Caco-2 (cell line): ENCODE measurements around the gene RASSF7. TPM values are rescaled to one million over a fixed set of nuclear protein-coding genes. Genes with fewer than 3 reads are reported as not detected.
"Not testable (repeated sequence)": the region's sequence is repeated elsewhere in the genome, so short reads cannot be mapped to it uniquely, and the experiment has no call there.

Experiments
- BruUV-seq: library from RNA; stranded (reverse); fragments of 400-500 nt; replicated peaks from 2 replicates; lab custom pipeline; 2021; lab: Mats Ljungman, UMichigan
- CTCF ChIA-PET: fragments of 300-600 bp; sonication (Branson Sonifier 250); formaldehyde crosslinking; loops from one replicate; lab custom pipeline; 2022; ENCODE audit warnings: antibody characterized with exemption; lab: Charles Lee
- POLR2A ChIA-PET: fragments of 300-600 bp; sonication (Branson Sonifier 250); formaldehyde crosslinking; loops from one replicate; lab custom pipeline; 2022; ENCODE audit warnings: antibody characterized with exemption; lab: Charles Lee
- DNase-seq, 2 experiments: peaks; one replicate each; pipeline versions ENCODE4 v3.0.0 to v3.0.0-alpha.2; 2020 to 2022
- H3K27me3 ChIP-seq: replicated peaks from 2 replicates; pipeline ENCODE4 v1.6.0; 2011; ENCODE audit warnings: low read length; ENCODE audit not compliant: control insufficient read depth, insufficient read depth
- H3K36me3 ChIP-seq: 2 replicates; pipeline ENCODE4 v1.5.1; 2011; ENCODE audit warnings: low read length; ENCODE audit not compliant: control insufficient read depth, insufficient read depth
- H3K4me1 ChIP-seq: fragments of 250-450 bp; sonication (Bioruptor Pico); 2 replicates; pipeline ENCODE4 v1.5.1; 2020; ENCODE audit warnings: mild to moderate bottlenecking
- H3K4me3 ChIP-seq: 2 replicates; pipeline ENCODE4 v1.5.1; 2011; ENCODE audit warnings: low read depth, mild to moderate bottlenecking, control low read depth, low read length
- H3K9me3 ChIP-seq: fragments of 250-450 bp; sonication (Bioruptor Pico); 2 replicates; pipeline ENCODE4 v1.5.1; 2020; ENCODE audit warnings: mild to moderate bottlenecking, moderate library complexity
- H3K27ac Mint-ChIP-seq: one replicate; pipeline ENCODE4 v1.8.0; 2022; ENCODE audit warnings: mixed read lengths; ENCODE audit not compliant: unreplicated experiment
- H3K27me3 Mint-ChIP-seq: one replicate; pipeline ENCODE4 v1.8.0; 2022; ENCODE audit warnings: mixed read lengths; ENCODE audit not compliant: insufficient read depth, unreplicated experiment
- H3K36me3 Mint-ChIP-seq: one replicate; pipeline ENCODE4 v1.8.0; 2022; ENCODE audit warnings: mild to moderate bottlenecking, mixed read lengths; ENCODE audit not compliant: insufficient read depth, unreplicated experiment
- H3K4me1 Mint-ChIP-seq: one replicate; pipeline ENCODE4 v1.8.0; 2022; ENCODE audit warnings: low read depth, mixed read lengths; ENCODE audit not compliant: unreplicated experiment
- H3K4me3 Mint-ChIP-seq: one replicate; pipeline ENCODE4 v1.8.0; 2022; ENCODE audit warnings: mild to moderate bottlenecking, moderate library complexity, mixed read lengths; ENCODE audit not compliant: unreplicated experiment
- H3K9me3 Mint-ChIP-seq: one replicate; pipeline ENCODE4 v1.8.0; 2022; ENCODE audit warnings: mixed read lengths; ENCODE audit not compliant: unreplicated experiment
- CTCF ChIP-seq, 2 experiments: fragments of 200-600 bp in 1 of 2; IDR thresholded peaks; 1 replicate in 1 of 2; 2 replicates in 1 of 2; pipeline versions ENCODE4 v1.5.1 to v1.8.0; 2011 to 2022; ENCODE audit warnings: antibody characterized with exemption in 1 of 2, control low read depth in 1 of 2, inconsistent platforms in 1 of 2, low read depth in 1 of 2, low read length in 1 of 2, mild to moderate bottlenecking in 1 of 2, moderate library complexity in 1 of 2; ENCODE audit not compliant: insufficient read depth in 1 of 2, severe bottlenecking in 1 of 2, unreplicated experiment in 1 of 2
- intact Hi-C: fragments of 100-400 bp; cut with micrococcal nuclease; formaldehyde crosslinking; loops from one replicate; pipeline ENCODE4 v1.10.0; 2022; ENCODE audit not compliant: unreplicated experiment
- total RNA-seq: library from RNA; stranded (reverse); gene quantifications from 2 replicates; pipeline ENCODE4 v1.2.3, GENCODE V29; 2022

RASSF7 gene
- total RNA-seq, 1 experiment from 2014 or later, result 65.5 TPM

- ChIA-PET POLR2A (no interaction called here), CTCF (no interaction called here)
- no peak for TF ChIP-seq CTCF (IDR thresholded peaks at IDR 0.05; ENCODE audit: insufficient read depth in 1 of 2, low read depth in 1 of 2, low read length in 1 of 2, severe bottlenecking in 1 of 2, unreplicated experiment in 1 of 2)
- no TSS peak for BruUV-seq
- Histone ChIP-seq H3K27me3 (no peaks in the 10 kb centered on the region), H3K4me1 (peaks cover 35% of the 10 kb centered on the region), H3K4me3 (no peak overlapping the region), H3K9me3 (no peaks in the 10 kb centered on the region), H3K36me3 (no peaks in the 10 kb centered on the region)
- no peaks in the 10 kb centered on the region for H3K27me3 Mint-ChIP-seq
- no peaks in the 10 kb centered on the region for H3K9me3 Mint-ChIP-seq
- intact Hi-C loops, result no loop called here
- H3K4me1 Mint-ChIP-seq, result peaks cover 22% of the 10 kb centered on the region
- H3K4me3 Mint-ChIP-seq, result no peak overlapping the region
- peaks cover 10% of the 10 kb centered on the region for H3K36me3 Mint-ChIP-seq
- DNase-seq, result no peak
- no peak overlapping the region for H3K27ac Mint-ChIP-seq
These were observed 12.5 kb downstream of the RASSF7 start for GRCh38 chr11:573146-573759.

GRCh38 chr11:574031-574570 is 13.3 kb downstream of the RASSF7 start:
- H3K27me3 ChIP-seq, H3K9me3 Mint-ChIP-seq, intact Hi-C loops, CTCF ChIA-PET, H3K27ac Mint-ChIP-seq, H3K36me3 ChIP-seq, POLR2A ChIA-PET, BruUV-seq, H3K9me3 ChIP-seq, H3K27me3 Mint-ChIP-seq, DNase-seq: not testable (repeated sequence)
- Mint-ChIP-seq H3K4me3 (peak overlapping the region; percentile 78), H3K36me3 (peaks cover 10% of the 10 kb centered on the region), H3K4me1 (peaks cover 22% of the 10 kb centered on the region)
- peak overlapping the region; percentile 96 for H3K4me3 ChIP-seq
- H3K4me1 ChIP-seq, result peaks cover 41% of the 10 kb centered on the region

GRCh38 chr11:574632-575312 is 14.0 kb downstream of the RASSF7 start:
- Mint-ChIP-seq H3K4me1 (peaks cover 22% of the 10 kb centered on the region), H3K4me3 (peak overlapping the region; percentile 78), H3K9me3 (no peaks in the 10 kb centered on the region), H3K27me3 (no peaks in the 10 kb centered on the region), H3K27ac (no peak overlapping the region), H3K36me3 (peaks cover 10% of the 10 kb centered on the region)
- no peak for DNase-seq
- POLR2A ChIA-PET, result interaction anchor here (1.7 kb wide), 1 partner anchor 138 kb away, joined by 4 read pairs; no protein-coding TSS in a partner anchor
- CTCF ChIA-PET, result interaction anchor here (1.1 kb wide), 1 partner anchor 15 kb away, joined by 4 read pairs; no protein-coding TSS in a partner anchor
- Histone ChIP-seq H3K4me1 (peaks cover 40% of the 10 kb centered on the region), H3K27me3 (no peaks in the 10 kb centered on the region), H3K9me3 (no peaks in the 10 kb centered on the region), H3K4me3 (peak overlapping the region; percentile 96), H3K36me3 (no peaks in the 10 kb centered on the region)
- TF ChIP-seq CTCF (IDR thresholded peaks at IDR 0.05; ENCODE audit: insufficient read depth in 1 of 2, low read depth in 1 of 2, low read length in 1 of 2, severe bottlenecking in 1 of 2, unreplicated experiment in 1 of 2), result no peak
- no TSS peak for BruUV-seq
- intact Hi-C loops, result loop anchor here (5.0 kb wide), 1 partner anchor 38 kb away; no protein-coding TSS in a partner anchor
